Transverse colon (tissue), 4 donors: ENCODE measurements around the gene PCGF2.

ENCODE experiments used
- POLR2A ChIP-seq: fragments of 450-650 bp; IDR thresholded peaks from one replicate; pipeline ENCODE4 v1.6.1; 2016; ENCODE audit warnings: antibody characterized with exemption, mild to moderate bottlenecking, moderate library complexity
- POLR2AphosphoS5 ChIP-seq, 3 donors: sonication (generic); formaldehyde crosslinking; IDR thresholded peaks; one replicate each; pipeline ENCODE4 v1.6.1; 2016; ENCODE audit warnings: antibody characterized with exemption in 3 of 3
- TF ChIP-seq, protein P1 (sequence below), 5 experiments: fragments of 200-600 bp in 3 of 5; fragments of 450-650 bp in 2 of 5; sonication (generic) in 3 of 5; IDR thresholded peaks; 1 replicate in 2 of 5; 2 replicates in 3 of 5; pipeline ENCODE4 v1.5.1; 2016 to 2017; ENCODE audit warnings: antibody characterized with exemption in 5 of 5, inconsistent platforms in 3 of 5, mild to moderate bottlenecking in 2 of 5, moderate library complexity in 1 of 5

DNA sequence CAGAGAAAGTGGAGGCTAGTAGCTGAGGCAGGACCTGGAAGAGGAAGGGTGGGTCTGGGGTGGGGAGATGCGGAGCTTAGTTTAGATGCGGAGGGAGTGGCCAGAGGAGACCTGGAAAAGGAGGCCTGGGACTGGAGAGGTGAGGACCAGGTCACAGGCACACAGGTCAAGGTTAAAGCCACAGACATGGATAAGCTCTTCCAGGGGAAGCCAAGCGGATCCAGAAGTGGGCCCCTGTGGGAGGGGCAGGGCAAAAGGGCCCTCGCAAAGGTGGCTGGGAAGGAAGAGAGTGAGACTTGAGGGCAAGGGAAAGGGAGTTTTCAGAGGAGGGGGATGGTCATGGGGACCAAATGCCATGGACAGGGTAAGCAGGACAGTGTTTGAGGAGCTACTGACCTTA is 57.0 kb downstream of the PCGF2 start:
- TF ChIP-seq, protein P1, sequence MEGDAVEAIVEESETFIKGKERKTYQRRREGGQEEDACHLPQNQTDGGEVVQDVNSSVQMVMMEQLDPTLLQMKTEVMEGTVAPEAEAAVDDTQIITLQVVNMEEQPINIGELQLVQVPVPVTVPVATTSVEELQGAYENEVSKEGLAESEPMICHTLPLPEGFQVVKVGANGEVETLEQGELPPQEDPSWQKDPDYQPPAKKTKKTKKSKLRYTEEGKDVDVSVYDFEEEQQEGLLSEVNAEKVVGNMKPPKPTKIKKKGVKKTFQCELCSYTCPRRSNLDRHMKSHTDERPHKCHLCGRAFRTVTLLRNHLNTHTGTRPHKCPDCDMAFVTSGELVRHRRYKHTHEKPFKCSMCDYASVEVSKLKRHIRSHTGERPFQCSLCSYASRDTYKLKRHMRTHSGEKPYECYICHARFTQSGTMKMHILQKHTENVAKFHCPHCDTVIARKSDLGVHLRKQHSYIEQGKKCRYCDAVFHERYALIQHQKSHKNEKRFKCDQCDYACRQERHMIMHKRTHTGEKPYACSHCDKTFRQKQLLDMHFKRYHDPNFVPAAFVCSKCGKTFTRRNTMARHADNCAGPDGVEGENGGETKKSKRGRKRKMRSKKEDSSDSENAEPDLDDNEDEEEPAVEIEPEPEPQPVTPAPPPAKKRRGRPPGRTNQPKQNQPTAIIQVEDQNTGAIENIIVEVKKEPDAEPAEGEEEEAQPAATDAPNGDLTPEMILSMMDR (IDR thresholded peaks at IDR 0.05): no peak
- TF ChIP-seq POLR2A (no peak), POLR2AphosphoS5 (IDR thresholded peaks at IDR 0.05) (no peak)
